GM13976 (cell line): Measurements from ENCODE around the gene ESPN.

Experiments used
- DNase-seq: peaks from one replicate; pipeline ENCODE4 v3.0.0; 2012; ENCODE audit warnings: low spot score
- CTCF ChIP-seq: IDR thresholded peaks from 2 replicates; pipeline ENCODE4 v1.5.1; 2012; ENCODE audit warnings: borderline replicate concordance, mild to moderate bottlenecking; ENCODE audit not compliant: insufficient read depth; ENCODE audit errors: extremely low read depth, missing control alignments, control extremely low read depth
- in situ Hi-C: fragments of 300-500 bp; cut with MboI; formaldehyde crosslinking; loops from one replicate; pipeline ENCODE4 v1.12.0; 2022; ENCODE audit warnings: low sequenced_read_pairs, mixed read lengths, inconsistent platforms; ENCODE audit not compliant: unreplicated experiment

The ESPN gene

GRCh38 chr1:6396998-6397397 lies 27.6 kb upstream of the ESPN start:
- DNase-seq, result no peak
- peak; percentile 8 for TF ChIP-seq CTCF
- in situ Hi-C loops, result no loop called here

GRCh38 chr1:6397844-6398441 lies 26.6 kb upstream of the ESPN start:
- DNase-seq, result no peak
- no peak for TF ChIP-seq CTCF
- in situ Hi-C loops, result no loop called here

DNA sequence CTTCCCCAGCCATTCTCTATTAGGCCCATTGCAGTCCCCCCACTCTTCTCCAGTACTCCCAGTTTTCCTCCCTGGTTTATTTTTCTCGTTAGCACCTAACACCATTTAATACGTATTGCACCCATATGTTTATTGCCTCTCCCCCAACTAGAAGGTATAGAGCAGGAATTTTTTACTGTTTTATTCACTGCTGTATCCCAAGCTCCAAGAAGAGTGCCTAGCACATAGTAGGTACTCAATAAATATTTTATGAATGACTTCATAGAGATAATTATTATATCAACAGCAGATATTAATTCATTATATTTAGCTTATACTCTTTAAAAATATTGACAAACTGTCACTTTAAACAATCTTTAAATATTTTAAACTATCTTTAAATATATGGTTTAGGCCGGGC lies 25.3 kb upstream of the ESPN start:
- DNase-seq, result no peak
- TF ChIP-seq CTCF, result no peak
- in situ Hi-C loops, result no loop called here

- no peak for TF ChIP-seq CTCF
- in situ Hi-C loops, result loop anchor here (10.0 kb wide), 2 partner anchors 57 to 147 kb away; no protein-coding TSS in a partner anchor
- DNase-seq, result no peak
Measured at GRCh38 chr1:6401673-6402072, 22.9 kb upstream of the ESPN start.

DNA sequence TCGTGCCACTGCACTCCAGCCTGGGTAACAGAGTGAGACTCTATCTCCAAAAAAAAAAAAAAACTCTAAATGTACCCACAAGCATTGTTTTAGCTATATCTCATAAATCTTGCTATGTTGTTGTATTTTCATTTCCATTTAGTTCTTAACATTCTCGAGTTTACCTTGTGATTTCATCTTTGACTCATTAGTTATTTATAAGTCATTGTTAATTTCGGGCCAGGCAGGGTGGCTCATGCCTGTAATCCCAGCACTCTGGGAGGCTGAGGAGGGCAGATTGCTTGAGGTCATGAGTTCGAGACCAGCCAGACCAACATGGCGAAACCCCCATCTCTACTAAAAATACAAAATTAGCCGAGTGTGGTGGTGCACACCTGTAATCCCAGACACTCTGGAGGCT lies 16.6 kb upstream of the ESPN start:
- no peak for DNase-seq
- TF ChIP-seq CTCF, result no peak
- in situ Hi-C loops, result loop anchor here (10.0 kb wide), 2 partner anchors 63 to 153 kb away; no protein-coding TSS in a partner anchor

DNA sequence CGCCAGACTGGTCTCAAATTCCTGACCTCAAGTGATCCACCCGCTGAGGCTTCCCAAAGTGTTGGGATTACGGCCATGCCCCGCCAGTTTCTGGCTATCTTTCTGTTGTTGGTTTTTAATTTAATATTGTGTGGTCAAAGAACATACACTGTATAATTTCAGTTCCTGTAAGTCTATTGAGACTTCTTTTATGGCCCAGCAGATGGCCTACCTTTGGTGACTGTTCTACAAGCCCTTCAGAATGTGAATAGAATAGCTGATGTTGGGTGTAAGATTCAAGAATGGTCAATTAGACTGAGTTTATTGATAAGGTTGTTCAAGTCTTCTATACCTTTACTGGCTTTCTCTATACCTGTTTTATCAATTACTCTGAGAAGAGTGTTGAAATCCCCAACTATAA lies 15.5 kb upstream of the ESPN start:
- DNase-seq, result no peak
- in situ Hi-C loops, result loop anchor here (10.0 kb wide), 2 partner anchors 64 to 154 kb away; no protein-coding TSS in a partner anchor
- TF ChIP-seq CTCF, result no peak
